Activated T-helper 2 cell treated with anti-CD3 and anti-CD28 coated beads, Interferon-gamma antibody, Interleukin-2, Interleukin-4, amounts not matched to agents 10 μg/mL and 5 μg/mL and 100 μg/mL, durations not matched to agents 14 hours and 24 hours and 36 hours (primary cell): ENCODE measurements around the gene SCLY. TPM values are rescaled to one million over a fixed set of nuclear protein-coding genes. Genes with fewer than 3 reads are reported as not detected.
"Not testable (repeated sequence)": the region's sequence is repeated elsewhere in the genome, so short reads cannot be mapped to it uniquely, and the experiment has no call there.

Experiments
- DNase-seq: peaks from one replicate; pipeline ENCODE4 v3.0.0; 2021; ENCODE audit warnings: low spot score
- H3K27ac Mint-ChIP-seq: one replicate; pipeline ENCODE4 v1.8.0; 2021; ENCODE audit warnings: mixed read lengths
- H3K27me3 Mint-ChIP-seq: one replicate; pipeline ENCODE4 v1.8.0; 2021; ENCODE audit warnings: low read depth, mixed read lengths
- H3K36me3 Mint-ChIP-seq: one replicate; pipeline ENCODE4 v1.8.0; 2021; ENCODE audit warnings: low read depth, mixed read lengths
- H3K4me1 Mint-ChIP-seq: one replicate; pipeline ENCODE4 v1.8.0; 2021; ENCODE audit warnings: low read depth, mixed read lengths
- H3K4me3 Mint-ChIP-seq: one replicate; pipeline ENCODE4 v1.8.0; 2021; ENCODE audit warnings: low read depth, mild to moderate bottlenecking, moderate library complexity, mixed read lengths
- H3K9me3 Mint-ChIP-seq: one replicate; pipeline ENCODE4 v1.8.0; 2021; ENCODE audit warnings: mixed read lengths
- intact Hi-C: fragments of 100-400 bp; cut with micrococcal nuclease; formaldehyde crosslinking; loops from one replicate; pipeline ENCODE4 v1.15.1; 2023
- total RNA-seq: library from RNA; stranded (reverse); gene quantifications from 2 replicates; pipeline ENCODE4 v1.2.3, GENCODE V29; 2022

SCLY gene
- total RNA-seq, 1 donor from 2014 or later: 102 TPM

- Mint-ChIP-seq H3K36me3 (peaks cover 87% of the 10 kb centered on the region), H3K27ac (no peak overlapping the region), H3K4me1 (peaks cover 2% of the 10 kb centered on the region), H3K4me3 (no peak overlapping the region), H3K9me3 (peaks cover 16% of the 10 kb centered on the region), H3K27me3 (no peaks in the 10 kb centered on the region)
- intact Hi-C loops: no loop called here
- DNase-seq: no peak
Observed at GRCh38 chr2:238043851-238044250, 16.9 kb upstream of the SCLY start.

- Mint-ChIP-seq H3K36me3 (peaks cover 79% of the 10 kb centered on the region), H3K27ac (no peak overlapping the region)
Observed at GRCh38 chr2:238045575-238045974, 15.2 kb upstream of the SCLY start.

GRCh38 chr2:238046725-238047270, 14.0 kb upstream of the SCLY start:
- H3K36me3 Mint-ChIP-seq: peaks cover 68% of the 10 kb centered on the region
- peaks cover 2% of the 10 kb centered on the region for H3K4me1 Mint-ChIP-seq
- intact Hi-C loops: no loop called here
- H3K9me3 Mint-ChIP-seq: peaks cover 17% of the 10 kb centered on the region
- no peaks in the 10 kb centered on the region for H3K27me3 Mint-ChIP-seq
- H3K27ac Mint-ChIP-seq: no peak overlapping the region
- H3K4me3 Mint-ChIP-seq: no peak overlapping the region
- no peak for DNase-seq

More at GRCh38 chr2:238045575-238045974, 15.2 kb upstream of the SCLY start:
- intact Hi-C loops: no loop called here
- Mint-ChIP-seq H3K4me3 (no peak overlapping the region), H3K4me1 (peaks cover 2% of the 10 kb centered on the region), H3K9me3 (peaks cover 17% of the 10 kb centered on the region), H3K27me3 (no peaks in the 10 kb centered on the region)
- DNase-seq: no peak

GRCh38 chr2:238053191-238053776, 7.5 kb upstream of the SCLY start:
- Mint-ChIP-seq H3K27me3 (peaks cover 2% of the 10 kb centered on the region), H3K4me1 (peaks cover 17% of the 10 kb centered on the region), H3K4me3 (no peak overlapping the region), H3K27ac (no peak overlapping the region), H3K36me3 (peaks cover 11% of the 10 kb centered on the region), H3K9me3 (peaks cover 6% of the 10 kb centered on the region)
- no peak for DNase-seq
- intact Hi-C loops: no loop called here

GRCh38 chr2:238055841-238056240, 5.0 kb upstream of the SCLY start:
- no peak overlapping the region for H3K27ac Mint-ChIP-seq
- no peak for DNase-seq
- peaks cover 30% of the 10 kb centered on the region for H3K4me1 Mint-ChIP-seq
- no peak overlapping the region for H3K4me3 Mint-ChIP-seq
- intact Hi-C loops: no loop called here
- peaks cover 2% of the 10 kb centered on the region for H3K27me3 Mint-ChIP-seq
- no peaks in the 10 kb centered on the region for H3K9me3 Mint-ChIP-seq
- H3K36me3 Mint-ChIP-seq: peaks cover 17% of the 10 kb centered on the region

- peak overlapping the region; percentile 9 for H3K4me3 Mint-ChIP-seq
- intact Hi-C loops, H3K9me3 Mint-ChIP-seq, H3K27me3 Mint-ChIP-seq, H3K27ac Mint-ChIP-seq, DNase-seq: not testable (repeated sequence)
- peaks cover 42% of the 10 kb centered on the region for H3K4me1 Mint-ChIP-seq
- peaks cover 31% of the 10 kb centered on the region for H3K36me3 Mint-ChIP-seq
Observed at GRCh38 chr2:238057696-238058575, 2.9 kb upstream of the SCLY start.

GRCh38 chr2:238059505-238059904, 1.3 kb upstream of the SCLY start:
- H3K27ac Mint-ChIP-seq: no peak overlapping the region
- H3K4me3 Mint-ChIP-seq: peak overlapping the region; percentile 89
- intact Hi-C loops: no loop called here
- H3K9me3 Mint-ChIP-seq: no peaks in the 10 kb centered on the region
- no peak for DNase-seq
- H3K4me1 Mint-ChIP-seq: peaks cover 54% of the 10 kb centered on the region
- peaks cover 2% of the 10 kb centered on the region for H3K27me3 Mint-ChIP-seq
- H3K36me3 Mint-ChIP-seq: peaks cover 43% of the 10 kb centered on the region

- intact Hi-C loops: loop anchor here (1.0 to 10.0 kb wide), 8 partner anchors 33 to 625 kb away; partner anchors contain the start of gene PER2
- H3K27me3 Mint-ChIP-seq: peaks cover 2% of the 10 kb centered on the region
- peak overlapping the region; percentile 87 for H3K27ac Mint-ChIP-seq
- H3K9me3 Mint-ChIP-seq: no peaks in the 10 kb centered on the region
- peaks cover 57% of the 10 kb centered on the region for H3K4me1 Mint-ChIP-seq
- peaks cover 48% of the 10 kb centered on the region for H3K36me3 Mint-ChIP-seq
- DNase-seq: no peak
- peak overlapping the region; percentile 89 for H3K4me3 Mint-ChIP-seq
Observed at GRCh38 chr2:238060096-238060541, 682 bp upstream of the SCLY start.

- Mint-ChIP-seq H3K36me3 (peaks cover 60% of the 10 kb centered on the region), H3K4me1 (peaks cover 56% of the 10 kb centered on the region), H3K27me3 (peaks cover 2% of the 10 kb centered on the region), H3K4me3 (peak overlapping the region; percentile 89), H3K27ac (peak overlapping the region; percentile 92), H3K9me3 (peaks cover 6% of the 10 kb centered on the region)
- intact Hi-C loops: loop anchor here (2.0 to 10.0 kb wide), 7 partner anchors 34 to 627 kb away; partner anchors contain the start of gene PER2
- no peak for DNase-seq
Observed at GRCh38 chr2:238061315-238062202, 758 bp downstream of the SCLY start.

- intact Hi-C loops: loop anchor here (5.0 to 10.0 kb wide), 4 partner anchors 36 to 629 kb away; no protein-coding TSS in a partner anchor
- H3K9me3 Mint-ChIP-seq: peaks cover 17% of the 10 kb centered on the region
- H3K27ac Mint-ChIP-seq: peak overlapping the region; percentile 30
- H3K36me3 Mint-ChIP-seq: peaks cover 74% of the 10 kb centered on the region
- no peaks in the 10 kb centered on the region for H3K27me3 Mint-ChIP-seq
- peaks cover 68% of the 10 kb centered on the region for H3K4me1 Mint-ChIP-seq
- peak overlapping the region; percentile 89 for H3K4me3 Mint-ChIP-seq
- no peak for DNase-seq
Observed at GRCh38 chr2:238063414-238064189, 2.8 kb downstream of the SCLY start.

GRCh38 chr2:238064376-238064775, 3.6 kb downstream of the SCLY start:
- peaks cover 17% of the 10 kb centered on the region for H3K9me3 Mint-ChIP-seq
- peaks cover 68% of the 10 kb centered on the region for H3K4me1 Mint-ChIP-seq
- intact Hi-C loops: loop anchor here (5.0 to 10.0 kb wide), 4 partner anchors 37 to 630 kb away; no protein-coding TSS in a partner anchor
- peaks cover 75% of the 10 kb centered on the region for H3K36me3 Mint-ChIP-seq
- H3K27me3 Mint-ChIP-seq: no peaks in the 10 kb centered on the region
- DNase-seq: no peak
- H3K4me3 Mint-ChIP-seq: no peak overlapping the region
- no peak overlapping the region for H3K27ac Mint-ChIP-seq
